Adrenal gland (tissue), 5 donors: Measurements from ENCODE around the gene NTSR2.

ENCODE experiments used
- CTCF ChIP-seq, 6 experiments: fragments of 450-650 bp in 4 of 6; fragments of 200-600 bp in 2 of 6; sonication (generic) in 1 of 6; IDR thresholded peaks; 1 replicate in 5 of 6; 2 replicates in 1 of 6; pipeline versions ENCODE4 v1.5.1 to v1.8.0; 2016 to 2021; ENCODE audit warnings: antibody characterized with exemption in 6 of 6, mild to moderate bottlenecking in 2 of 6, moderate library complexity in 1 of 6
- POLR2A ChIP-seq, 2 donors: fragments of 450-650 bp; IDR thresholded peaks; one replicate each; pipeline ENCODE4 v1.6.1; 2017; ENCODE audit warnings: antibody characterized with exemption in 2 of 2, mild to moderate bottlenecking in 2 of 2, moderate library complexity in 1 of 2
- donor health status: DM: no; HTN: no; CAD: no.

GRCh38 chr2:11679016-11679415 is 9.0 kb upstream of the NTSR2 start:
- TF ChIP-seq CTCF (IDR thresholded peaks at IDR 0.05) (no peak), POLR2A (IDR thresholded peaks at IDR 0.05) (no peak)
